SKM-1 (cell line): ENCODE measurements around the gene UPF1.

Source experiments
- DNase-seq: peaks from one replicate; lab custom pipeline; 2025; ENCODE audit not compliant: unreplicated experiment; lab: John Stamatoyannopoulos, UW

Gene UPF1

DNA sequence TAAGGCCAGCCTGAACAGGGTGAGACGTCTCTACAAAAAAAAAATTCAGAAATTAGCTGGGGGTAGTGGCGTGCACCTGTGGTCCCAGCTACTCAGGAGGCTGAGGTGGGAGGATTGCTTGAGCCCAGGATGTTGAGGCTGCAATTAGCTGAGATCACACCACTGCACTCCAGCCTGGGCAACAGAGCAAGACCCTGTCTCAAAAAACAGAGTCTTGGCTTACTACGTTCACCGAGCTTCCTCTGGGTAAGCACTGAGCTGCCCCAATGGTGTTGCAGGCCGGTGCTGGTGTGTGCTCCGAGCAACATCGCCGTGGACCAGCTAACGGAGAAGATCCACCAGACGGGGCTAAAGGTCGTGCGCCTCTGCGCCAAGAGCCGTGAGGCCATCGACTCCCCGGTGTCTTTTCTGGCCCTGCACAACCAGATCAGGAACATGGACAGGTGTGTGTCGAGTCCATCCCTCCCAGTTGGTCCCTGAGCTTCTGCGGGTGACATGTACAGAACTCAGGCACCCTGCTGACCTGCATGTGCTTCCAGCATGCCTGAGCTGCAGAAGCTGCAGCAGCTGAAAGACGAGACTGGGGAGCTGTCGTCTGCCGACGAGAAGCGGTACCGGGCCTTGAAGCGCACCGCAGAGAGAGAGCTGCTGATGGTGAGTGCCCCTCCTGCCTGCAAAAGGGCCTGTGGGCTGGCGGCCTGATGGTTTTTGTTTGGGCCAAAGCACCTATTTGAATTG is 24.1 kb downstream of the UPF1 start:
- no peak for DNase-seq

DNA sequence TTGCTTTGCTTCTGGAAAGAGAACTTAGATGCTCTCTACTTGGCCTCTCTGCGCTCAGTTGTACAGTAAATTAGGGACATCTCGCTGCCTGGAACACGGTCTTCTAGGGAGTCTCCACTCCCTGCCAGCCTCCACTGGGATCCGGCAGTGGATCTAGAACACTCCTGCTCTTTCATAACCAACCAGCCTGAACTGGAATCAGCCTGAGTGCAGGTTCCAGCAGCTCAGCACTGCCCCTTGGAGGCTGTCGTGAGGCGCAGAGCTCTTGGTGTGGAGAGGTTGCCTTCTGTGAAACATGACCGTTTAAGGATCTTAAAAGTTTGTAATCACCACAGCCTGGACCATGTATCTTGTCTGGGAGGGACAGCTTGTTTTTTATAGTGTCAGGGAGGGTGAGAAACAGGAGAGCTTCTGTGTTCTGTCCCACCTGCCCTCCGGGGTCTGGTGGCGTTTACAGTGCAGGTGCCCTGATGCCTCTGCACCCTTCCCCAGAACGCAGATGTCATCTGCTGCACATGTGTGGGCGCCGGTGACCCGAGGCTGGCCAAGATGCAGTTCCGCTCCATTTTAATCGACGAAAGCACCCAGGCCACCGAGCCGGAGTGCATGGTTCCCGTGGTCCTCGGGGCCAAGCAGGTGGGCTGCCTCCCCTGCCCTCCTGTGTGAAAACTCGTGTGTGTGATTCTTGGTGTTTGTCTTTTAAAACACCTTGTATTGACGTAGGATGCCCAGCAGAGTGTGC is 24.8 kb downstream of the UPF1 start:
- no peak for DNase-seq

DNA sequence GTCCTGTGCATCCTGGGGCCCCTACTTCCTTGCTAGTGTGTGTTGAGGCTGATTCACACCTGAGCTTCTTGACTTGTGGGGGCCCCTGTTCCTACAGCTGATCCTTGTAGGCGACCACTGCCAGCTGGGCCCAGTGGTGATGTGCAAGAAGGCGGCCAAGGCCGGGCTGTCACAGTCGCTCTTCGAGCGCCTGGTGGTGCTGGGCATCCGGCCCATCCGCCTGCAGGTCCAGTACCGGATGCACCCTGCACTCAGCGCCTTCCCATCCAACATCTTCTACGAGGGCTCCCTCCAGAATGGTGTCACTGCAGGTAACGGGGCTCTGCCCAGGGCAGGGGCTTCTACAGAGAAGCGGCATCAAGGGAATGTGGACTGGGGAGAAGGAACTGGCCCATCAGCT is 25.5 kb downstream of the UPF1 start:
- no peak for DNase-seq

DNA sequence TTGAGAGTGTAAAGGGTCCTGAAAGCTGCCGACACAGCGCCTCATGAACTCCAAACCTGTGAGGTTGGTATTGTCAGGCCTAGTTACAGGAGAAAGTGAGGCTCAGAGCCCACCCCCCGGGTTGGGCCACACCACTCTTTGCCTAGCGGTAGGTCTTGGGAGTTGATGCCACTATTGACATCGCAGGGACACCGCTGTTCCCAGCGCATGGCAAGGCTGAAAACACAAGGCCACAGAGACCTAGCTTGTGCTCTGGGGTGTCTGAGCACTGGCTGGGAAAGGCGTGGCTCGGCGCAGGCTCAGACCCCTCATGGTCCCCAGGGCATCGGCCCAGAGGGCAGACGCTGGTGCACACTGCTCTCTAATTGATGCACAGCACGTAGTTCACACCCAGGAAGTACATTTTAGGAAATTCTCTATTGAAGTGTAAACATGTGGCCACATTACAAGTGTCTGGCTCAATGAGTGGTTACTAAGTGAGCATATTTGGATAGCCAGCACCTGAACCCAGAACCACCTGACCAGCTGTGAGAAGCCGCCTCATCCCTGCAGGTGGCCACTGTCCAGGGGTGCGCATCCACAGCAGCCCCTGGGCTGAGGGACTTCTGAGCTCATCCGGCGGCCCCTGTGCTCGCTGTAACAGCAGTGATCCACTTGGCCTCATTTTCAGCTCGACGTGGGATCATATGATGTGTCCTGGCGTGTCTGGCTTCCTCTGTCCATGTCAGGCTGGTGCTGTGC is 27.3 kb downstream of the UPF1 start:
- no peak for DNase-seq

DNA sequence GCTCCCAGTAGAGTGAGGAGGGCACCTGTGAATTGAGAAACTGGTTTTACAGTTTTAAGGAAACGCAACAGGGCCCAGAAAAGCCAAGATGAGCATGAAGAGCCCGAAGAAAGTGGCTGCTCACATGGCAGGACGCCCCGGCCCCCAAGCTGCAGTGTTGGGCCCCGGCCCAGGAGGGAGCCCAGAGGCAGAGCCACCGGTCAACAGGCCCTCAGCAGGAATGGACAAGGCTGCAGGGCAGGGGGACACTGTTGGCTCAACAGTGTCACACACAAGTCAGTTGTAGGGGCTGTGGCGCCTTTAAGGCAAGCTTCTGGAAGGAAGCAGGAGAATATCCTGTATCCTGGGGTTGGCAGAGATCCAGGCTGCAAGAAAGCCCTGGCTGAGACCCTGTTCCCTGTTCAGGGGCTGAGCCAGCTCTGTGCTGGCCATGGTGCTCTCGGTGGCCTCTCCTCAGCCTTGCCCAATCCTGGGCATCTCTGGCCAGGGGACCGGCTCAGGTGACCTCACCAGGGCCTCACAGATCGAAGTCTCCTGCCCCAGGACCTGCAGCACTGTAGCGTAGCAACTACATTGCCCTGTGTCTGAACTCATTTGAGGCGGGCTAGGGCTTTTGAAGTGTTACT is 28.0 kb downstream of the UPF1 start:
- DNase-seq, result no peak

DNA sequence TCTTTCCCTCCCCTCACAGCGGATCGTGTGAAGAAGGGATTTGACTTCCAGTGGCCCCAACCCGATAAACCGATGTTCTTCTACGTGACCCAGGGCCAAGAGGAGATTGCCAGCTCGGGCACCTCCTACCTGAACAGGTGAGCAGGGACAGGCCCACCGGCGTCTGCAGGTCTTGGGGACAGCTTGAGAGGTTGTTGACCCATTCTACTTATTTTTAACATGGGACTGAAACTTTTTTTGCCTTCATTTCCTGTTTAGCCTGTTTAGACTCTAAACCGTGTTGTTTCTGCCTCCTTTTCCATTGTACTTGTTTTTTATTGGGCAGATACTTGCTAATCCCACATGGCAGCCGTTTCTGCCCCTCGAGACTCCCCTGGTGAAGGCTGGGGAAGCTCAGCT is 28.5 kb downstream of the UPF1 start:
- no peak for DNase-seq

DNA sequence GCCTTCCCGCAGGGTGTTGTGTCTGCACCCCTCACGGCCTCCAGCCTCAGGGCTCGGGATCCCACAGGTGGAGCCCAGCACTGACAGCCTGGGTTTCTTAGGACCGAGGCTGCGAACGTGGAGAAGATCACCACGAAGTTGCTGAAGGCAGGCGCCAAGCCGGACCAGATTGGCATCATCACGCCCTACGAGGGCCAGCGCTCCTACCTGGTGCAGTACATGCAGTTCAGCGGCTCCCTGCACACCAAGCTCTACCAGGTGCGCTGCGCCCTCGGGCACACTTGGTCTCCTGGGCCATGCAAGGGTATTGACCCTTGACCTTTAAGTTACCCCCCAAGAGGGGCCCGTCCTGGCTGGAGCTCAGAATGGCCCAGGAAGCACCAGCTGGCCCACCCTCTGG is 29.0 kb downstream of the UPF1 start:
- no peak for DNase-seq

DNA sequence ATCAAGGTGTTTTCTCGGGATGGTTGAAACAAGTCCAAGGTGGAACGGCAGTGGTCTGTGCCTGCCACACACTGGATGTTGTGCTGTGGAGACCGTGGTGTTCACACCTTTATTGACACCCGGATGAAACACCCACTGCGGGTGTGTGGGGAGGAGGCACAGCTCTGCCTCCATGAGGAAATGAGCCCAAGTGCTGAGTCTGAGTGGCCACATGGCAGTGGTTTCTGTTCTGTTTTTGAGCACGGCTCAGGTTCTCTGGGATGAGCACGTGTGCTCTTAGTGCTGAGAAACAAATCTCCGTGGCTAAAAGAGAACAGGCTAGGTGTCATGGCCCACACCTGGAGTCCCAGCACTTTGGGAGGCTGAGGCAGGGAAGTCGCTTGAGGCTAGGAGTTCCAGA is 29.5 kb downstream of the UPF1 start:
- no peak for DNase-seq

DNA sequence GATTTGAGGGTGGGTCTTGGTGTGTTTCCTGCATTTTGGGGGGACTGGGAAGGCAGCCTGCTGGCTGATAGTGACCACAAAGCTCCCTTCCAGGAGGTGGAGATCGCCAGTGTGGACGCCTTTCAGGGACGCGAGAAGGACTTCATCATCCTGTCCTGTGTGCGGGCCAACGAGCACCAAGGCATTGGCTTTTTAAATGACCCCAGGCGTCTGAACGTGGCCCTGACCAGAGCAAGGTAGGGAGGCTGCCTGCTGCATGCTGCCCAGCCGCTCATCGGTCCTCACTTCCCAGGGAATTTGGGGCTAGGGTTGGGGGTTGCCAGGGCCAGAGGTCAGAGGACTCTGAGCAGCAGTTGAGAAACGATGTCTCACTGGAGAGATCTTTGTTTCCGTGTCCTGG is 30.2 kb downstream of the UPF1 start:
- no peak for DNase-seq

DNA sequence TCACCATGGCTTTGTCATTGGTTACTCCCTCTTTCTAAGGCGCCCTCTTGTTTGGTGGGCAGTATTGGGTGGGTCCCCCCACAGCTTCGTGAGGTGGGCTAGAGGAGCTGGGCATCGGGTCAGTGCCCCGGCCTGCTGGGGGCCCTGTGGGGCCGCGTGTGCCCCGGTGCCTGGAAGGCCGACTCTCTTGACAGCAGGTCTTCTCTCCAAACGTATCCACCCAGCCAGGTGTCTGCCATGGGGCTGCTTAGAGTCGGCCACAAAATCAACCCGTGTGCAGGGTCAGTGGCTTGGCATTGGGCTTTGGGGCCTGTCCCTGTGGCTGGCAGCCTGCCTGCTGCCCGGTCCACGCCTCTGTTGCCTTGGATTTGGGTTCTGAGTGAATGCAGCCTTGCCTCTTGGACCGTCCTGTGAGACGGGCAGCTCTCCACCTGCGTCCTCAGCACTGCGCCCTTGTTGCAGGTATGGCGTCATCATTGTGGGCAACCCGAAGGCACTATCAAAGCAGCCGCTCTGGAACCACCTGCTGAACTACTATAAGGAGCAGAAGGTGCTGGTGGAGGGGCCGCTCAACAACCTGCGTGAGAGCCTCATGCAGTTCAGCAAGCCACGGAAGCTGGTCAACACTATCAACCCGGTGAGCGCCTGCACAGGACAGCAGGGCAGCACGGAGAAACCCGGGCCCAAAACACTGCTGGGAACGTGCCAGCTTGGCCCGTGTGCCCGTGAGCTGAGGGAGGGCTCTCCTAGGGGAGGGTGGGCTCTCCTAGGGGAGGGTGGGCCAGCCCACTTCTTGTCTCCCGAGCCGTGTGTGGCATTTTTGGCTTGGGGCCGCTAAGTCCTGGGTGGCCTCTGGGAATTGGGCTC is 31.4 kb downstream of the UPF1 start:
- no peak for DNase-seq

DNA sequence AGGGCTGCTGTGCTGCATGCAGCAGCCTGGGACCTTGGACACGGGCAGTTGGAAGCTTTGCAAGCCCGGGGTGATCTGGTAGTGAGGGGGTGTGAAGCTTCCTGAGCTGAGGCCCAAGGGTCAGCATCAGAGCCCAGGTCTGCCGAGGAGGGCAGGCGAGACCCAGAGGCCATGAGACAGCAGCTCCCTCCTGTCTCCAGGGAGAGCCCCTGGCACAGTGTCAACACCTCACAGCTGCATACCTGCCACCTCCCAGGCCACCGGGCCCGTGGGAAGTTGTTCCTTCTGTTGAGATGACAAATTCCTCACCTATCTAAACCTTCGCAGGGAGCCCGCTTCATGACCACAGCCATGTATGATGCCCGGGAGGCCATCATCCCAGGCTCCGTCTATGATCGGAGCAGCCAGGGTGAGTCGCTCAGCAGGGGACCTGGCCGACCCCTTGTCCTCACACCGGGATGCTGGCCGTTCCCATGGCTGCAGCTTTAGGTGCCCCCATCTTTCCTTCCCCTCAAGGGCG is 32.1 kb downstream of the UPF1 start:
- DNase-seq, result no peak

DNA sequence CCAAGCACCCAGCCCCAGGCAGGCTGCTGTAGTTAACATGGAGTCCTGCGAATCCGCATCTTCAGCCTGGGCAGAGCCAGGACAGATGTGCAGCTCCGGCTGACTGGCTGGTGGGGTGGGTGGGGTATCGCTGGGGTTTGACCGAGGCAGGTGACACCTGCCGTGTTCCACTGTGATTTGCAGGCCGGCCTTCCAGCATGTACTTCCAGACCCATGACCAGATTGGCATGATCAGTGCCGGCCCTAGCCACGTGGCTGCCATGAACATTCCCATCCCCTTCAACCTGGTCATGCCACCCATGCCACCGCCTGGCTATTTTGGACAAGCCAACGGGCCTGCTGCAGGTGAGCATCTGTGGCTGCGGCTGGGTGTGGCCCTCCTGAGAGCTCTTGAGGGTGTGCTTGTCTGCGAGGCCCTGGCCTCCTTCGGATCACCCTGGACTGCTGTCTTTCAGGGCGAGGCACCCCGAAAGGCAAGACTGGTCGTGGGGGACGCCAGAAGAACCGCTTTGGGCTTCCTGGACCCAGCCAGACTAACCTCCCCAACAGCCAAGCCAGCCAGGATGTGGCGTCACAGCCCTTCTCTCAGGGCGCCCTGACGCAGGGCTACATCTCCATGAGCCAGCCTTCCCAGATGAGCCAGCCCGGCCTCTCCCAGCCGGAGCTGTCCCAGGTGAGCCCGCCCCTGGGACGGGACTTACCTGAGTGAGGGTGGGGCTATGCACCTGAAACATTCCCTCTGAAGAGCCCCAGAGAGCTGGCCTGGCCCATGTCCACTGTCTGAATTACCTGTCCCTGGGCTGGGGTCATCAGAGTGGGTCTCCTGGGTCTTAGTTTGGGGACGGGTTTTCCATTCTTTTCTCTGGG is 33.6 kb downstream of the UPF1 start:
- no peak for DNase-seq

DNA sequence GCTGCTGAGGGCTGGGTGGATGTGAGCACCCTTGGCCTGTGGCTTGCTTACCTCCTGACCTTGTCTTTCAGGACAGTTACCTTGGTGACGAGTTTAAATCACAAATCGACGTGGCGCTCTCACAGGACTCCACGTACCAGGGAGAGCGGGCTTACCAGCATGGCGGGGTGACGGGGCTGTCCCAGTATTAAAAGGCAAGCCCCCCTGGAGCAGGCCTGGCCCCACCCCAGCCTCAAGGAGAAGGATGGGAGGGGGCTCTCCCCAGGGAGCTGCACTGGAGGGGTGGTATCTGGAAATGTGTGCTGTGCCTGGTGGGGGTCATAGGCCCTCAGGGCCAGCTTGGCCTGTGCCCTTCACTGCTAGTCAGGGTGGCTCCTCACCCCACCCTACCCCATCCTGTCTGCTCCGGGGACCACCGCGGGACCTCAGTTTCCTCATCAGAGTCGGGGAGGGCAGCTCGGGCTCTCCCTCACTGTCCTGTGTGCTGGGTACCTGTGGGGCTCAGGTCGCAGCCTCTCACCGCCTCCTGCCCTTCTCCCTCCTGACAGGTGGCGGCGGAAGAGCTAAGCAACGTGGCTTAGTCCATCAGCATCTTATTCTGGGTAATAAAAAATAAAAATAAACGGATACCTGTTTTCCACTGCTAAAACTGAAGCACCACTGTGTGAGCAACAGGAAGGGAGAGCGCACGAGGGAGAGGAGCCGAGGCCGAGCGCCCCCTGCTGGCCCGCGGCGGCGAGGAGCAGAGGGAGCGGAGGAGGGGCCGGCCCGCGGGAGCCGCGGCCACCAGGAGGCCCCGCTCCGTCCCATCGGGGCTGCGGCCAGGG is 34.4 kb downstream of the UPF1 start:
- DNase-seq, result peak; percentile 15

DNA sequence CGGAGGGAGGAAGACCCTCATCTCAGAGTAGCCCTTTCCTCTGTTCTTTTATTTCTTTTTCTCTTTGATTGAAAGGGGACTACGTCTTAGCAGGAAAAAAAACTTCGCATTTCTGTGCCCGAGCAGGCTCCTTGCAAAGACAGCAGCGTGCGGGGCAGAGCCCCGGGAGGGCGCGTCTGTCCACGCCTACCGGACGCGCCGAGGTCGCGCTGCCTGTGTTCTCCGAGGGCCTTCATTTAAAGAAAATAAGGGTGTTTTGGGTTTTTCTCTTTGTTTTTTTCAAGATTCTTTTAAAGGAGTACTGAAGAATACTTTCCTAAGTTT is 35.0 kb downstream of the UPF1 start:
- DNase-seq, result no peak

DNA sequence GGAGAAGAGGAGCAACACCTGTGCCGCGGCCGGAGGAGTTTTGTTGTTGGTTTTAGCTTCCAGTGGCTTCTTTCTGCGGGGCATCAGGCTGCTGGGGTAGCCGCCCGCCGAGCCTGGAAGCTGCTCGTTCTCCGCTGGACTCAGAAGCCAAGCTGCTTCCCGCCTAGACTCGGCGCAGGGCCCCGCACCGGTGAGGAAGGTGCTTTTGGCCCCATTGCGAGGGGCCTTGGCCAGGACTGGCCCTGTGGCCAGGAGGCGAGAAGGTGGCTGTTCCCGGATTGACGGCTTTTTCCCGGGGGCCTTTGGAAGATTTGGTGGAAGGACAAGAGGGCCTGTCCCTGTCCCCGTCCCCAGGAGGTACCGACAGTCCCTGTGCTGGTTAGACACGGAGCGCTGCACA is 35.4 kb downstream of the UPF1 start:
- DNase-seq, result no peak

DNA sequence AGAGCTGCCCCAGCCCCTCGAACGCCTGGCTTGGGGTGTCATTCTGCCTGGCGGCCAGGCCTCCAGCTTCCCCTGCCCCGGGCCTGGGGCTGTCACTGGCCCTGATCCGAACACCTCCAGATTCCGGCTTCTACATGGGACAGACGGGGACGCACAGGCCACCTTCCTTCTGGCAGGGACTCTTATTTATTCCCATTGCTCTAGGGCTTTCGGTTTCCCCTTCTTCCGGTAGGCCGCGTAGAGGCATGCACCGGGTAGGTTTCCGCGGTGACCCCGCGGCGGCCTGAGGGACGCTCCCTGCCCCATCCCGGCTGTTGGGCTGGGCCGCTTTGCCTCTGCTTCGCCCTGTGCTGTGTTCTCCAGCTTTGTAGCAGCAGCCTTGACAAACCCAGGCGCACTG is 36.0 kb downstream of the UPF1 start:
- DNase-seq, result no peak

DNA sequence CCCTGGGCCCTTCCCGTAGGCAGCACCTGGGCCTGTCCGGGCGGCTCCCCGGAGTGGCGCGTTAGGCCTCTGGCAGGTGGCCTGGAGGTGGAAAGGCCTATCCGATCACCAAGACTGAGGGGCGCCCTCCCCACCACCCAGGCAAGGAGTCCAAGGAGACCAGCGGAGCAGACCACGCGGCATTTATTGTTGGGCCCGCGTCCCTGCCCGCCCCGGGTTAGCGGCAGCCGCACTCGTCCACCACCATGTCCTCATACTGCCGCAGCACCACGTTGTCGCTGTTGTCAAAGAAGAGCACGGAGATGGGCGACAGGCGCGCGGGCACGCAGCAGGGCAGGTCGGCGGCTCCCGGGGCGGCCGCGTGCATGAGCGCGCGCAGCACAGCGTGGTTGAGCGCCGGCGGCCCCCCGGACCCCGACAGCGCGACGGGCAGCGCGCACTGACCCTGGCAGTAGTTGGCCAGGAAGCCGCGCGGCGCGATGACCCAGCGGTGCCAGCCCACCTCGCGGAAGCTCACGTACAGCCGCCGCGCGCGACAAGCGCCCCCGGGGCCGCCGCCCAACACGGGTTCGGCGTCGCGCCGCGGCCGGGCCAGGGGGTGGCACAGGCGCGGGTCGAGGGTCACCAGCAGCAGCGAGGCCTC is 36.7 kb downstream of the UPF1 start:
- no peak for DNase-seq

DNA sequence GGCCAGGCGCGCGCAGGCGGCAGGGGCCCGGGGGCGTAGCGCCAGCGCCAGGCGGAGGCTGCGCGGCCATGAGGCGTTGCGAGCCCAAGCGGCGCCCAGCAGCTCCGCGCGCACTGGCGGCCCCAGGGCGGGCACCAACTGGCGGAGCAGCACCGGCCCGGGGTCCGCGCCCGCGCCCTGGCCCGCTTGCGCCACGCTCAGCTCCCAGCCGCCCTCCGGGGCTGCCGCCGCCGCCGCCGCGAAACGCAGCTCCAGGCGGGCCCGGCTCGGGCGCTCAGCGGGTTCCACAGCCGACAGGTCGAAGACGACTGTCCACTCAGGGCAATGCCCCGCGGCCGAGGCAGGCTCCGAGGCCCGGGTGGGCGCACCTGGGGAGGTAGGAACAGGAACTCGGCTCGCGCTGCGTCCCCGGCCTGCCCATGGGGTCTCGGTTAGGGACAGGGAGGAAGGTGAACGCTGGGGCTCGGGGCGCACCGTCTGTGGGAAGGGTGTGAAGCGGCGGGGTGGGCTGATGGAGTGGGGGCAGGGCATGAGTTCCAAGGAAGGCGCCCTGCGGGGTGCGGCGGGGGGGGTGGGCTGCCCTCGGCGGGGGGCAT is 37.4 kb downstream of the UPF1 start:
- DNase-seq, result no peak
